HepG2 (cell line): ENCODE measurements around the gene CA14. TPM values are rescaled to one million over a fixed set of nuclear protein-coding genes. Genes with fewer than 3 reads are reported as not detected.

Source experiments
- ARID4A ChIP-seq: sonication (generic); formaldehyde crosslinking; IDR thresholded peaks from 2 replicates; pipeline ENCODE4 v1.5.0; 2020; ENCODE audit warnings: mild to moderate bottlenecking, missing genetic modification reagents, borderline replicate concordance
- CHD2 ChIP-seq: IDR thresholded peaks from 2 replicates; pipeline ENCODE4 v1.6.1; 2011; ENCODE audit warnings: low read depth, low read length, improper control_type of control experiment
- FOXO1 ChIP-seq: sonication (generic); formaldehyde crosslinking; IDR thresholded peaks from 2 replicates; pipeline ENCODE4 v1.4.0; 2020; ENCODE audit warnings: missing genetic modification reagents
- GATA4 ChIP-seq: sonication (generic); IDR thresholded peaks from 2 replicates; pipeline ENCODE4 v1.6.1; 2016; ENCODE audit warnings: antibody characterized with exemption, low read depth, borderline replicate concordance
- IKZF5 ChIP-seq: IDR thresholded peaks from 2 replicates; pipeline ENCODE4 v1.6.1; 2018; ENCODE audit warnings: missing genetic modification reagents, mild to moderate bottlenecking, missing compliant biosample characterization
- JUND ChIP-seq: sonication (generic); formaldehyde crosslinking; IDR thresholded peaks from 2 replicates; pipeline ENCODE4 v1.8.0; 2022; ENCODE audit warnings: mild to moderate bottlenecking, missing genetic modification reagents
- KAT7 ChIP-seq: IDR thresholded peaks from 2 replicates; pipeline ENCODE4 v1.6.1; 2018; ENCODE audit warnings: borderline replicate concordance, missing compliant biosample characterization
- MIER3 ChIP-seq: IDR thresholded peaks from 2 replicates; pipeline ENCODE4 v1.6.1; 2016; ENCODE audit warnings: missing compliant biosample characterization, borderline replicate concordance
- MYC ChIP-seq: sonication (generic); formaldehyde crosslinking; IDR thresholded peaks from 2 replicates; pipeline ENCODE4 v1.9.0; 2021; ENCODE audit warnings: missing genetic modification reagents, borderline replicate concordance
- NFRKB ChIP-seq: fragments of 450-650 bp; IDR thresholded peaks from 2 replicates; pipeline ENCODE4 v1.6.1; 2017
- SIX4 ChIP-seq: sonication (generic); formaldehyde crosslinking; IDR thresholded peaks from 2 replicates; pipeline ENCODE4 v1.4.0; 2020; ENCODE audit warnings: missing genetic modification reagents
- SRSF4 ChIP-seq: fragments of 200-400 bp; formaldehyde crosslinking; IDR thresholded peaks from one replicate; pipeline ENCODE4 v1.6.1; 2018; ENCODE audit warnings: mild to moderate bottlenecking, low read depth, low read length, moderate library complexity; ENCODE audit not compliant: poor library complexity, severe bottlenecking
- SSRP1 ChIP-seq: IDR thresholded peaks from 2 replicates; pipeline ENCODE4 v1.6.1; 2016; ENCODE audit warnings: control low read depth
- YEATS4 ChIP-seq: sonication (generic); formaldehyde crosslinking; IDR thresholded peaks from 2 replicates; pipeline ENCODE4 v1.4.0; 2020; ENCODE audit warnings: missing genetic modification reagents, borderline replicate concordance
- ZNF292 ChIP-seq: sonication (generic); formaldehyde crosslinking; IDR thresholded peaks from 2 replicates; pipeline ENCODE4 v1.8.1; 2022; ENCODE audit warnings: mild to moderate bottlenecking, low read depth, missing genetic modification reagents, borderline replicate concordance
- ZNF367 ChIP-seq: sonication (generic); formaldehyde crosslinking; IDR thresholded peaks from 2 replicates; pipeline ENCODE4 v1.4.0; 2020; ENCODE audit warnings: missing genetic modification reagents, borderline replicate concordance
- ZNF451 ChIP-seq: sonication (generic); formaldehyde crosslinking; IDR thresholded peaks from 2 replicates; pipeline ENCODE4 v1.5.0; 2020; ENCODE audit warnings: mild to moderate bottlenecking, missing genetic modification reagents
- ZNF484 ChIP-seq: sonication (generic); formaldehyde crosslinking; IDR thresholded peaks from 2 replicates; pipeline ENCODE4 v1.5.1; 2020; ENCODE audit warnings: mild to moderate bottlenecking, low read depth, missing genetic modification reagents, borderline replicate concordance
- ZNF710 ChIP-seq: sonication (generic); formaldehyde crosslinking; IDR thresholded peaks from 2 replicates; pipeline ENCODE4 v1.5.0; 2020; ENCODE audit warnings: mild to moderate bottlenecking, missing genetic modification reagents, borderline replicate concordance
- ZUFSP ChIP-seq: sonication (generic); formaldehyde crosslinking; IDR thresholded peaks from 2 replicates; pipeline ENCODE4 v1.9.0; 2021; ENCODE audit warnings: missing genetic modification reagents, mild to moderate bottlenecking, borderline replicate concordance
- polyA plus RNA-seq, 8 experiments: library from polyadenylated mRNA; depleted of rRNA in 3 of 8; stranded (reverse) in 7 of 8; unstranded in 1 of 8; fragments of >200 nt; fragmentation: Illumina TruSeq in 4 of 8; extraction: Trizol in 4 of 8; gene quantifications; 2 replicates each; pipeline versions ENCODE4 v1.2.1 to v1.2.3, GENCODE V29; 2011 to 2016; ENCODE audit warnings: low read depth in 4 of 8, missing spikeins in 1 of 8, mixed read lengths in 1 of 8; ENCODE audit not compliant: insufficient read depth in 1 of 8
- total RNA-seq, 5 experiments: library from RNA; depleted of rRNA; stranded (reverse); fragments of >200 nt; fragmentation: Illumina TruSeq; extraction: Trizol; gene quantifications; 2 replicates each; pipeline ENCODE4 v1.2.3, GENCODE V29; 2016; ENCODE audit warnings: low read depth in 1 of 5

The CA14 gene
- total and polyA plus RNA-seq, 2 of the 13 experiments (the other 11 are each of a cell fraction or from before 2014, with no cell fraction given), result 2.4 to 8.5 TPM

GRCh38 chr1:150257624-150258585 lies at the start of gene CA14 (continued):
- TF ChIP-seq CHD2 (no peak), GATA4 (no peak), JUND (no peak), MYC (CRISPR knock-in tag) (no peak), KAT7 (CRISPR knock-in tag) (no peak), IKZF5 (CRISPR knock-in tag) (no peak), MIER3 (no peak), SIX4 (CRISPR knock-in tag) (no peak), SRSF4 (no peak), ZNF451 (no peak), FOXO1 (CRISPR knock-in tag) (no peak), SSRP1 (CRISPR knock-in tag) (no peak), ZNF484 (CRISPR knock-in tag) (no peak), ZNF710 (CRISPR knock-in tag) (no peak; the same call in 1 of the 2 replicates), ARID4A (CRISPR knock-in tag) (no peak; the same call in 1 of the 2 replicates), ZNF367 (no peak), YEATS4 (CRISPR knock-in tag) (peak; percentile 40; the same call in 1 of the 2 replicates), ZNF292 (CRISPR knock-in tag) (0 out of 2 replicates have a peak, but pooled peaks have one; percentile 14), NFRKB (no peak), ZUFSP (no peak)
